Measurements from ENCODE around the gene TRIM71. TPM values are rescaled to one million over a fixed set of nuclear protein-coding genes. Genes with fewer than 3 reads are reported as not detected.

Gene TRIM71
- total RNA-seq, 1 experiment from 2014 or later = 274 TPM

GRCh38 chr3:32780735-32781210 lies 37.0 kb upstream of the TRIM71 start (continued):
- TF ChIP-seq, protein P1, sequence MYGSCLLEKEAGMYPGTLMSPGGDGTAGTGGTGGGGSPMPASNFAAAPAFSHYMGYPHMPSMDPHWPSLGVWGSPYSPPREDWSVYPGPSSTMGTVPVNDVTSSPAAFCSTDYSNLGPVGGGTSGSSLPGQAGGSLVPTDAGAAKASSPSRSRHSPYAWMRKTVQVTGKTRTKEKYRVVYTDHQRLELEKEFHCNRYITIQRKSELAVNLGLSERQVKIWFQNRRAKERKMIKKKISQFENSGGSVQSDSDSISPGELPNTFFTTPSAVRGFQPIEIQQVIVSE (CRISPR knock-in tag; IDR thresholded peaks at IDR 0.05; ENCODE audit: borderline replicate concordance) = no peak
- TF ChIP-seq SOX15 (CRISPR knock-in tag; IDR thresholded peaks at IDR 0.05) (no peak), CREM (CRISPR knock-in tag; IDR thresholded peaks at IDR 0.05) (0 out of 2 replicates have a peak, but pooled peaks have one; percentile 20), RORB (CRISPR knock-in tag; IDR thresholded peaks at IDR 0.05) (no peak), SMAD4 (CRISPR knock-in tag; IDR thresholded peaks at IDR 0.05) (no peak), IRF2 (CRISPR knock-in tag; IDR thresholded peaks at IDR 0.05; ENCODE audit: borderline replicate concordance, low read depth) (no peak), NFYB (CRISPR knock-in tag; conservative IDR thresholded peaks at IDR 0.05; ENCODE audit: low read depth) (no peak), ZNF416 (CRISPR knock-in tag; IDR thresholded peaks at IDR 0.05) (no peak), MAX (CRISPR knock-in tag; IDR thresholded peaks at IDR 0.05) (0 out of 2 replicates have a peak, but pooled peaks have one; percentile 10), GRHL2 (CRISPR knock-in tag; IDR thresholded peaks at IDR 0.05; ENCODE audit: insufficient replicate concordance, severe bottlenecking) (no peak), TEAD4 (CRISPR knock-in tag; IDR thresholded peaks at IDR 0.05) (0 out of 2 replicates have a peak, but pooled peaks have one; percentile 77), NFATC4 (CRISPR knock-in tag; IDR thresholded peaks at IDR 0.05) (no peak), CBFB (CRISPR knock-in tag; IDR thresholded peaks at IDR 0.05; ENCODE audit: low read depth) (peak; percentile 75), ZBTB21 (CRISPR knock-in tag; IDR thresholded peaks at IDR 0.05; ENCODE audit: borderline replicate concordance) (0 out of 2 replicates have a peak, but pooled peaks have one; percentile 56), NR3C1 (CRISPR knock-in tag; conservative IDR thresholded peaks at IDR 0.05; ENCODE audit: low read depth) (0 out of 2 replicates have a peak, but pooled peaks have one; percentile 34), TP53 (CRISPR knock-in tag; IDR thresholded peaks at IDR 0.05) (peak; percentile 69; the same call in 1 of the 2 replicates), ZNF121 (CRISPR knock-in tag; IDR thresholded peaks at IDR 0.05) (peak; percentile 45; the same call in 1 of the 2 replicates), FOXP1 (CRISPR knock-in tag; IDR thresholded peaks at IDR 0.05; ENCODE audit: borderline replicate concordance) (peak; percentile 80), NR1H2 (CRISPR knock-in tag; IDR thresholded peaks at IDR 0.05) (no peak), ZNF512 (CRISPR knock-in tag; IDR thresholded peaks at IDR 0.05; ENCODE audit: borderline replicate concordance) (no peak), NFE2L1 (CRISPR knock-in tag; IDR thresholded peaks at IDR 0.05) (no peak)
- TF ChIP-seq, protein P2, sequence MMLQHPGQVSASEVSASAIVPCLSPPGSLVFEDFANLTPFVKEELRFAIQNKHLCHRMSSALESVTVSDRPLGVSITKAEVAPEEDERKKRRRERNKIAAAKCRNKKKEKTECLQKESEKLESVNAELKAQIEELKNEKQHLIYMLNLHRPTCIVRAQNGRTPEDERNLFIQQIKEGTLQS (CRISPR knock-in tag; conservative IDR thresholded peaks at IDR 0.05) = no peak
- TF ChIP-seq, protein P3, sequence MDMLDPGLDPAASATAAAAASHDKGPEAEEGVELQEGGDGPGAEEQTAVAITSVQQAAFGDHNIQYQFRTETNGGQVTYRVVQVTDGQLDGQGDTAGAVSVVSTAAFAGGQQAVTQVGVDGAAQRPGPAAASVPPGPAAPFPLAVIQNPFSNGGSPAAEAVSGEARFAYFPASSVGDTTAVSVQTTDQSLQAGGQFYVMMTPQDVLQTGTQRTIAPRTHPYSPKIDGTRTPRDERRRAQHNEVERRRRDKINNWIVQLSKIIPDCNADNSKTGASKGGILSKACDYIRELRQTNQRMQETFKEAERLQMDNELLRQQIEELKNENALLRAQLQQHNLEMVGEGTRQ (CRISPR knock-in tag; IDR thresholded peaks at IDR 0.05) = no peak; the same call in 1 of the 2 replicates
- TF ChIP-seq, protein P4, sequence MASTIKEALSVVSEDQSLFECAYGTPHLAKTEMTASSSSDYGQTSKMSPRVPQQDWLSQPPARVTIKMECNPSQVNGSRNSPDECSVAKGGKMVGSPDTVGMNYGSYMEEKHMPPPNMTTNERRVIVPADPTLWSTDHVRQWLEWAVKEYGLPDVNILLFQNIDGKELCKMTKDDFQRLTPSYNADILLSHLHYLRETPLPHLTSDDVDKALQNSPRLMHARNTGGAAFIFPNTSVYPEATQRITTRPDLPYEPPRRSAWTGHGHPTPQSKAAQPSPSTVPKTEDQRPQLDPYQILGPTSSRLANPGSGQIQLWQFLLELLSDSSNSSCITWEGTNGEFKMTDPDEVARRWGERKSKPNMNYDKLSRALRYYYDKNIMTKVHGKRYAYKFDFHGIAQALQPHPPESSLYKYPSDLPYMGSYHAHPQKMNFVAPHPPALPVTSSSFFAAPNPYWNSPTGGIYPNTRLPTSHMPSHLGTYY (CRISPR knock-in tag; IDR thresholded peaks at IDR 0.05) = 0 out of 2 replicates have a peak, but pooled peaks have one; percentile 48
- TF ChIP-seq, protein P5, sequence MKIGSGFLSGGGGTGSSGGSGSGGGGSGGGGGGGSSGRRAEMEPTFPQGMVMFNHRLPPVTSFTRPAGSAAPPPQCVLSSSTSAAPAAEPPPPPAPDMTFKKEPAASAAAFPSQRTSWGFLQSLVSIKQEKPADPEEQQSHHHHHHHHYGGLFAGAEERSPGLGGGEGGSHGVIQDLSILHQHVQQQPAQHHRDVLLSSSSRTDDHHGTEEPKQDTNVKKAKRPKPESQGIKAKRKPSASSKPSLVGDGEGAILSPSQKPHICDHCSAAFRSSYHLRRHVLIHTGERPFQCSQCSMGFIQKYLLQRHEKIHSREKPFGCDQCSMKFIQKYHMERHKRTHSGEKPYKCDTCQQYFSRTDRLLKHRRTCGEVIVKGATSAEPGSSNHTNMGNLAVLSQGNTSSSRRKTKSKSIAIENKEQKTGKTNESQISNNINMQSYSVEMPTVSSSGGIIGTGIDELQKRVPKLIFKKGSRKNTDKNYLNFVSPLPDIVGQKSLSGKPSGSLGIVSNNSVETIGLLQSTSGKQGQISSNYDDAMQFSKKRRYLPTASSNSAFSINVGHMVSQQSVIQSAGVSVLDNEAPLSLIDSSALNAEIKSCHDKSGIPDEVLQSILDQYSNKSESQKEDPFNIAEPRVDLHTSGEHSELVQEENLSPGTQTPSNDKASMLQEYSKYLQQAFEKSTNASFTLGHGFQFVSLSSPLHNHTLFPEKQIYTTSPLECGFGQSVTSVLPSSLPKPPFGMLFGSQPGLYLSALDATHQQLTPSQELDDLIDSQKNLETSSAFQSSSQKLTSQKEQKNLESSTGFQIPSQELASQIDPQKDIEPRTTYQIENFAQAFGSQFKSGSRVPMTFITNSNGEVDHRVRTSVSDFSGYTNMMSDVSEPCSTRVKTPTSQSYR (CRISPR knock-in tag; IDR thresholded peaks at IDR 0.05) = no peak
